AG04450 (cell line): Measurements from ENCODE around the gene TMEM184A. TPM values are rescaled to one million over a fixed set of nuclear protein-coding genes. Genes with fewer than 3 reads are reported as not detected.
"Not testable (repeated sequence)": the region's sequence is repeated elsewhere in the genome, so short reads cannot be mapped to it uniquely, and the experiment has no call there.

Experiments used
- CTCF ChIA-PET: fragments of 300-600, 350-600 bp; formaldehyde crosslinking; extraction: SDS; loops from one replicate; lab custom pipeline; 2022; ENCODE audit warnings: antibody characterized with exemption, inconsistent platforms; lab: Charles Lee
- POLR2A ChIA-PET: fragments of 350-600 bp; formaldehyde crosslinking; extraction: SDS; loops from one replicate; lab custom pipeline; 2021; ENCODE audit warnings: antibody characterized with exemption, inconsistent platforms; lab: Yijun Ruan, JAX
- DNase-seq: peaks from one replicate; pipeline ENCODE4 v3.0.0-alpha.2; 2011; ENCODE audit warnings: low read depth, low spot score
- H3K27ac ChIP-seq: one replicate; pipeline ENCODE4 v1.5.1; 2012; ENCODE audit warnings: low read depth, low read length, control low read depth
- H3K27me3 ChIP-seq: one replicate; pipeline ENCODE4 v1.6.0; 2012; ENCODE audit warnings: low read length; ENCODE audit not compliant: control insufficient read depth, insufficient read depth
- H3K4me3 ChIP-seq: 2 replicates; pipeline ENCODE4 v1.5.1; 2011; ENCODE audit warnings: mild to moderate bottlenecking, low read depth, low read length, control low read depth
- H3K9me3 ChIP-seq: 2 replicates; pipeline ENCODE4 v1.5.1; 2012; ENCODE audit warnings: low read length; ENCODE audit not compliant: control insufficient read depth, insufficient read depth
- polyA plus RNA-seq: library from polyadenylated mRNA; depleted of rRNA; stranded (reverse); fragments of >200 nt; gene quantifications from 2 replicates; pipeline ENCODE4 v1.2.3, GENCODE V29; 2011
- TF ChIP-seq, protein P1 (sequence below): IDR thresholded peaks from 2 replicates; pipeline ENCODE4 v1.5.1; 2011; ENCODE audit warnings: low read depth, low read length, control low read depth, inconsistent platforms

Gene TMEM184A
- polyA plus RNA-seq, 1 experiment = 0.56 TPM

DNA sequence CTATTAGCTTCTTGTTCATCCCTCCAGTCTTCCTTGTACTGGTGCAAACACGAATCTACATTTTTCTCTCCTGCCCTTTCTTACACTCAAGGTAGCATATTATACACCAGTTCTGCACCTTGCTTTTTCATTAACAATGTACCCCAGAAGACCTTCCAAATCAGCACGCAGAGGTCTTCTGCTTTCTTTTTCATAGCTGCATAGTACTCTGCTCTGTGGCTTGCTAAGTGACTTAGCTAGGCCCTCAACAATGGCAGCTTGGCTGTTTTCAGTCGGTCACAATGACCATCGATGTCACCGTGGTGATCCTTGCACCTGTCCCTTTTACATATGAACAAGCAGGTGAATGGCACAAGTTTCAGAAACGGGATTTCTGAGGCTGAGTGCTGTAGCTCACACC is 30.6 kb downstream of the TMEM184A start:
- Histone ChIP-seq H3K27me3 (peaks cover 3% of the 10 kb centered on the region), H3K9me3 (peaks cover 3% of the 10 kb centered on the region; the same call in 1 of the 2 replicates), H3K27ac (no peak overlapping the region), H3K4me3 (no peak overlapping the region)
- CTCF ChIA-PET = no interaction called here
- no peak for DNase-seq
- TF ChIP-seq, protein P1, sequence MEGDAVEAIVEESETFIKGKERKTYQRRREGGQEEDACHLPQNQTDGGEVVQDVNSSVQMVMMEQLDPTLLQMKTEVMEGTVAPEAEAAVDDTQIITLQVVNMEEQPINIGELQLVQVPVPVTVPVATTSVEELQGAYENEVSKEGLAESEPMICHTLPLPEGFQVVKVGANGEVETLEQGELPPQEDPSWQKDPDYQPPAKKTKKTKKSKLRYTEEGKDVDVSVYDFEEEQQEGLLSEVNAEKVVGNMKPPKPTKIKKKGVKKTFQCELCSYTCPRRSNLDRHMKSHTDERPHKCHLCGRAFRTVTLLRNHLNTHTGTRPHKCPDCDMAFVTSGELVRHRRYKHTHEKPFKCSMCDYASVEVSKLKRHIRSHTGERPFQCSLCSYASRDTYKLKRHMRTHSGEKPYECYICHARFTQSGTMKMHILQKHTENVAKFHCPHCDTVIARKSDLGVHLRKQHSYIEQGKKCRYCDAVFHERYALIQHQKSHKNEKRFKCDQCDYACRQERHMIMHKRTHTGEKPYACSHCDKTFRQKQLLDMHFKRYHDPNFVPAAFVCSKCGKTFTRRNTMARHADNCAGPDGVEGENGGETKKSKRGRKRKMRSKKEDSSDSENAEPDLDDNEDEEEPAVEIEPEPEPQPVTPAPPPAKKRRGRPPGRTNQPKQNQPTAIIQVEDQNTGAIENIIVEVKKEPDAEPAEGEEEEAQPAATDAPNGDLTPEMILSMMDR = no peak
- POLR2A ChIA-PET = interaction anchor here (1.0 kb wide), 1 partner anchor 12 kb away, joined by 3 read pairs; no protein-coding TSS in a partner anchor

DNA sequence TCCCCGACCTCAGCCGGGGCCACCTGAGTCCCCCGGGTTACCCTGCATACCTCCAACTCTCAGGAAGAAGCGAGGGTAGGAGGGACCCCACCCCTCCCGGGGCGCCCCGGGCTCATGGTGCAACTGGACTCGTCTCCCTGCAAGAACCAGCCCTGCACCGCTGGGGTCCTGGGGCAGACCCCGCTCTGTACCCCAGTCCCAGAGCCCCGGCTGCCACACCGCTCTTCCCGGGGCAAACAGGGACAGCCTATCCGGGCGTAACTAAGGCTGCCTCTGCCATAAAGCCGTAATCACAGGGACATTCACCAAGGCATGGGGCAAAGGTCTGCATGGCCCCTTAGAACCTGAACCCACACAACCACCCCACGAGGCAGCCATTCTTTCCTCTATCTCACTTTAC is 32.2 kb downstream of the TMEM184A start:
- CTCF ChIA-PET = no interaction called here
- H3K27me3 ChIP-seq = peaks cover 3% of the 10 kb centered on the region
- H3K27ac ChIP-seq = no peak overlapping the region
- no peak for DNase-seq
- peaks cover 15% of the 10 kb centered on the region for H3K9me3 ChIP-seq
- TF ChIP-seq, protein P1 = no peak
- no peak overlapping the region for H3K4me3 ChIP-seq
- POLR2A ChIA-PET = no interaction called here

DNA sequence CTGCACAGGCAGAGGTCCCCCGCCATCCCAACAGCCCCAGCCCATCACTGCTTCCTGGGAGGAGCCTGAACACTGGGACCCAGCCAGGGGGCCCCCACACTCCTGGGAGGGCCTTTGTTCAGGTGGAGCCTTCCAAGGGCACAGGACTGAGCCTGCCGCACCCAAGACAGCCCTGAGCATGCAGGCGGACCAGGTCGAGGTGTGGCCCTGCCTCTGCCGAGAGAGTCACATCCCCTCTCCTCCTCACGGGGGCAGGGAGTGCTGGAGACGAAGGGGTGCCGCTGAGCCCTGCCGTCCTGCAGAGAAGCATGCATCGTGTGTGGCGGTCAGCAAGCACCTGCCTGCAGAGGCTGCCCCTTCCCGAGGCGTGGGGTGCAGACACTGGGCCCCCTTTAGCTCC is 32.8 kb downstream of the TMEM184A start:
- no peak overlapping the region for H3K4me3 ChIP-seq
- H3K27me3 ChIP-seq = peaks cover 3% of the 10 kb centered on the region
- POLR2A ChIA-PET = no interaction called here
- CTCF ChIA-PET = no interaction called here
- TF ChIP-seq, protein P1 = no peak
- DNase-seq = no peak
- peaks cover 21% of the 10 kb centered on the region for H3K9me3 ChIP-seq
- H3K27ac ChIP-seq = no peak overlapping the region

DNA sequence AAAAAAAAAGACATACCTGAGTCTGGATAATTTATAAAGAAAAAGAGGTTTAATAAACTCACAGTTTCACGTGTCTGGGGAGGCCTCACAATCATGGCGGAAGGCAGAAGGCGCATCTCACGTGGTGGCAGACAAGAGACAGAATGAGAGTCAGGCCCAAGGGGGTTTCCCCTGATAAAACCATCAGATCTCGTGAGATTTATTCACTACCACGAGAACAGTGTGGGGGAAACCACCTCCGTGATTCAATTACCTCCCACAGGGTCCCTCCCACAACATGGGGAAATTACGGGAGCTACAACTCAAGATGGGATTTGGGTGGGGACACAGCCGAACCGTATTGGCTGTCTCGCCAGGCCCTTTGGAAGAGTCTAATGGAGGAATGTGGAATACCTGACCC is 34.5 kb downstream of the TMEM184A start:
- Histone ChIP-seq H3K27me3 (peaks cover 3% of the 10 kb centered on the region), H3K9me3 (peaks cover 24% of the 10 kb centered on the region), H3K27ac (no peak overlapping the region), H3K4me3 (no peak overlapping the region)
- TF ChIP-seq, protein P1 = no peak
- POLR2A ChIA-PET = no interaction called here
- CTCF ChIA-PET = no interaction called here
- DNase-seq = no peak

DNA sequence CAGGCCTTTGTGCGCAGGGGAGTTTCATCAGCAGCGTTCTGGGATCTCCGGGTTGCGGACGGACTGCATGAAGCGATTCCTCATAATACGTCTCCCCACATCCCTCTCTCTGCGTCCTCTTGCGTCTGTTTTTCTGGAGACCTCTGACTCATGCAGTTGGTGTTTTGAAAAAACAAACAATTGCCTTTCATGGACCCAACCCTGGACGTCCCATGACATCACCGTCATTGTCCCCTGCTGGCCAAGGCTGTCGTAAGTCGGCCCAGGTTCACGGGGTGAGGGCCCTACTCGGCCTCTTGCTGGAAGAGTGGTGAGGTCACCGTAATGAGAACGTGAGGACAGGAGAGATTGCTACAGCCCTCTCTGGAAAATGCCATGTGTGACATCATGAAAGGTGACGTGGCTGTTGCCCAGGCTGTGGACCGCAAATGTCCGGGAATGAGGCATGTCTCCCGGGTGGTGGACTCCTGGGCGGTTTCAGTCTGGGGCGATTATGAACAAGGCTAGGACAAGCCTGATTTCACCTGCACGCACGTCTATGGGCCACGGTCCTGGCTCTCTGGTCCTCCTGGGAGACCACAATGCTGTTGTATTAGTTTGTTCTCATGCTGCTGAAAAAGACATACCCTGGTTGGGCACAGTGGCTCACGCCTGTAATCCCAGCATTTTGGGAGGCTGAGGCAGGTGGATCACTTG is 35.3 kb downstream of the TMEM184A start:
- ChIA-PET CTCF (no interaction called here), POLR2A (no interaction called here)
- Histone ChIP-seq H3K27ac (no peak overlapping the region), H3K4me3 (no peak overlapping the region), H3K27me3 (peaks cover 3% of the 10 kb centered on the region), H3K9me3 (peaks cover 24% of the 10 kb centered on the region)
- DNase-seq = peak; percentile 39
- TF ChIP-seq, protein P1 = no peak

DNA sequence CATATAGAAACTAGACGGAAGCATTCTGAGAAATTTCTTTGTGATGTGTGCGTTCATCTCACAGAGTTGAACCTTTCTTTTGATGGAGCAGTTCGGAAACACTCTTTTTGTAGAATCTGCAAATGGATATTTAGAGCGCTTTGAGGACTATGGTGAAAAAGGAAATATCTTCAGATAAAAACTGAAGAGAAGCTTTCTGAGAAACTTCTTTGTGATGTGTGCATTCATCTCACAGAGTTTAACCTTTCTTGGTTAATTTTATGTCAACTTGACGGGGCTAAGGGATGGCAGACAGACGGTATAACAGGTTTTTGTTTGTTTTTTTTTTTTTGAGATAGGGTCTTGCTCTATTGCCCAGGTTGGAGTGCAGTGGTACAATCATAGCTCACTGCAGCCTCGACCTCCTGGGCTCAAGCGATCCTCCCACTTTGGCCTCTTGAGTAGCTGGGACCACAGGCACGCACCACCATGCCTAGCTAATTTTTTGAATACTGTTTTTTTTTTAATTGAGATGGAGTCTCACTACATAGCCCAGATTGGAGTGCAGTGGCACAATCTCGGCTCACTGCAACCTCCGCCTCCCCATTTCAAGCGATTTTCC is 36.6 kb downstream of the TMEM184A start:
- H3K27me3 ChIP-seq, H3K27ac ChIP-seq, CTCF ChIA-PET, DNase-seq, H3K4me3 ChIP-seq, POLR2A ChIA-PET: not testable (repeated sequence)
- H3K9me3 ChIP-seq = peaks cover 24% of the 10 kb centered on the region
